HUES48 (cell line): ENCODE results near the gene AOX1.

Source experiments
- H3K27ac ChIP-seq: one replicate; pipeline ENCODE4 v1.7.0; 2013; ENCODE audit warnings: low read depth, low read length, inconsistent platforms
- H3K27me3 ChIP-seq: 2 replicates; pipeline ENCODE4 v1.6.1; 2013; ENCODE audit warnings: mild to moderate bottlenecking, low read length; ENCODE audit not compliant: control insufficient read depth, insufficient read depth
- H3K36me3 ChIP-seq: 2 replicates; pipeline ENCODE4 v1.6.1; 2013; ENCODE audit warnings: low read length; ENCODE audit not compliant: control insufficient read depth, insufficient read depth
- H3K4me1 ChIP-seq: 2 replicates; pipeline ENCODE4 v1.6.1; 2013; ENCODE audit warnings: mild to moderate bottlenecking, low read length; ENCODE audit not compliant: control insufficient read depth, insufficient read depth
- H3K4me3 ChIP-seq: 2 replicates; pipeline ENCODE4 v1.5.1; 2013; ENCODE audit warnings: mild to moderate bottlenecking, low read depth, low read length
- H3K9ac ChIP-seq: 2 replicates; pipeline ENCODE4 v1.6.1; 2013; ENCODE audit warnings: mild to moderate bottlenecking, low read depth, low read length, moderate library complexity
- H3K9me3 ChIP-seq: 2 replicates; pipeline ENCODE4 v1.6.1; 2013; ENCODE audit warnings: low read length; ENCODE audit not compliant: control insufficient read depth, insufficient read depth

Gene AOX1

GRCh38 chr2:200587007-200587616 lies 1.3 kb downstream of the AOX1 start:
- H3K4me3 ChIP-seq, result peak overlapping the region; percentile 69; the same call in 1 of the 2 replicates
- 0 out of 2 replicates have a peak, but pooled peaks cover 7% of the 10 kb centered on the region for H3K4me1 ChIP-seq
- no peaks in the 10 kb centered on the region for H3K9me3 ChIP-seq
- H3K27me3 ChIP-seq, result peaks cover 16% of the 10 kb centered on the region
- H3K9ac ChIP-seq, result no peak overlapping the region
- H3K36me3 ChIP-seq, result no peaks in the 10 kb centered on the region
- no peak overlapping the region for H3K27ac ChIP-seq

GRCh38 chr2:200588076-200588678 lies 2.4 kb downstream of the AOX1 start:
- Histone ChIP-seq H3K4me1 (0 out of 2 replicates have a peak, but pooled peaks cover 7% of the 10 kb centered on the region), H3K27me3 (peaks cover 16% of the 10 kb centered on the region), H3K9me3 (no peaks in the 10 kb centered on the region), H3K9ac (no peak overlapping the region), H3K27ac (no peak overlapping the region), H3K4me3 (no peak overlapping the region), H3K36me3 (no peaks in the 10 kb centered on the region)

- H3K27me3 ChIP-seq, result peaks cover 16% of the 10 kb centered on the region
- H3K4me3 ChIP-seq, result no peak overlapping the region
- H3K27ac ChIP-seq, result no peak overlapping the region
- H3K36me3 ChIP-seq, result no peaks in the 10 kb centered on the region
- H3K9me3 ChIP-seq, result no peaks in the 10 kb centered on the region
- no peak overlapping the region for H3K9ac ChIP-seq
- H3K4me1 ChIP-seq, result 0 out of 2 replicates have a peak, but pooled peaks cover 6% of the 10 kb centered on the region
Observed at GRCh38 chr2:200590090-200590489, 4.3 kb downstream of the AOX1 start.

DNA sequence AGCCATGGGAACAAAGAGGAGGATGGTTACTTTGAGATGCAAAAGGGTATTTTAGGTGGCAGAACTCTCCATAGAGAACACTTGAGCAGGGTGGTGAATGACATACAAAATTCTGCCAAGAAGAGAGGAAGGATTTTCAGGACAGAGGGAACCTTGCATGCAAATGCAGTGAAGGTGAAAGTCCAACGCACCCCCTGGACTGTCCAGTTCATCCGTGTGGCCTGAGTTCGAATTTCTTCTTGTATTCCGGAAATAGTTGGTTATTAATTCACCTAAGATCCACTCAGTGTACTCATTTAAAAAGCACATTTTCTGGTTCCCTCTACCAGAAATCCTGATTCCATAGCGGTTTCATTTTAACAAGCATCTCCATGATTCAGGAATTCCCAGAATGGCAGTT lies 5.5 kb downstream of the AOX1 start:
- Histone ChIP-seq H3K36me3 (no peaks in the 10 kb centered on the region), H3K9ac (no peak overlapping the region), H3K27me3 (peaks cover 16% of the 10 kb centered on the region), H3K4me1 (no peaks in the 10 kb centered on the region), H3K4me3 (no peak overlapping the region), H3K27ac (no peak overlapping the region), H3K9me3 (no peaks in the 10 kb centered on the region)

DNA sequence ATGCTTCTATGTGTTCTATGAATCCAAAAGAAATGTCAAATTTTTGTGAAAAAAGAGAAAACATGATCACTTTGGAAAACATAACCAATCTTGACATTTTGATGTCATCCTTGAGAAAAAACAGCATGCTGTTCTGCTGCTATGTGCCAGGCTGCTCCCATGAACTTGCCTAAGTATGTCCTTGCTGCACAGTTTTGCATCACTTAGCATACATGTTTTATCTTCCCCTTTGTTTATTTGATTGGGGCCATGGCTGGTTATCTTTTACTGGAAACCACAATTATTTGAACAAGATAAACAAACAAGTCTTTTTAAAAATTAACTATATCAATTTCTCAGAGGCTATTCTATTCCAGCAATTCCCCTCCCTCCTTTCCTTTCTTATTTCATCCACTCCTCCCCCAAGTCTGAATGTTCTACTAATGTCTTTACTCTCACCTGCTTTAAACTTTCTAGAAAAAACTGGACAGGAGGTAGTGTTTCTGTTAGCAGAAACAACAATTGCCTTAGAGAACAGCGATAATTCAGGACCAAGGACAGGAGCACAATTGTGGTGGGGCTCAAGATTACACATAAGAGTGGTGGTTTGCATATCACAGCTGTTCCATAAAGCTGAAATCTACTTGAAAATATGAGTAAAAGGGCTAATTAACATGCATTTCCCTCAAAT lies 6.7 kb downstream of the AOX1 start:
- Histone ChIP-seq H3K27me3 (0 out of 2 replicates have a peak, but pooled peaks cover 4% of the 10 kb centered on the region), H3K9ac (no peak overlapping the region), H3K4me3 (no peak overlapping the region), H3K27ac (no peak overlapping the region), H3K4me1 (no peaks in the 10 kb centered on the region), H3K9me3 (no peaks in the 10 kb centered on the region), H3K36me3 (no peaks in the 10 kb centered on the region)

GRCh38 chr2:200593905-200594304 lies 8.1 kb downstream of the AOX1 start:
- H3K9me3 ChIP-seq, result no peaks in the 10 kb centered on the region
- H3K4me1 ChIP-seq, result no peaks in the 10 kb centered on the region
- no peaks in the 10 kb centered on the region for H3K27me3 ChIP-seq
- H3K36me3 ChIP-seq, result no peaks in the 10 kb centered on the region
- H3K27ac ChIP-seq, result no peak overlapping the region
- no peak overlapping the region for H3K9ac ChIP-seq
- H3K4me3 ChIP-seq, result no peak overlapping the region

- H3K9ac ChIP-seq, result no peak overlapping the region
- H3K27ac ChIP-seq, result no peak overlapping the region
- no peaks in the 10 kb centered on the region for H3K27me3 ChIP-seq
- H3K36me3 ChIP-seq, result no peaks in the 10 kb centered on the region
- no peaks in the 10 kb centered on the region for H3K4me1 ChIP-seq
- H3K4me3 ChIP-seq, result no peak overlapping the region
- H3K9me3 ChIP-seq, result no peaks in the 10 kb centered on the region
Observed at GRCh38 chr2:200595913-200596312, 10.1 kb downstream of the AOX1 start.

DNA sequence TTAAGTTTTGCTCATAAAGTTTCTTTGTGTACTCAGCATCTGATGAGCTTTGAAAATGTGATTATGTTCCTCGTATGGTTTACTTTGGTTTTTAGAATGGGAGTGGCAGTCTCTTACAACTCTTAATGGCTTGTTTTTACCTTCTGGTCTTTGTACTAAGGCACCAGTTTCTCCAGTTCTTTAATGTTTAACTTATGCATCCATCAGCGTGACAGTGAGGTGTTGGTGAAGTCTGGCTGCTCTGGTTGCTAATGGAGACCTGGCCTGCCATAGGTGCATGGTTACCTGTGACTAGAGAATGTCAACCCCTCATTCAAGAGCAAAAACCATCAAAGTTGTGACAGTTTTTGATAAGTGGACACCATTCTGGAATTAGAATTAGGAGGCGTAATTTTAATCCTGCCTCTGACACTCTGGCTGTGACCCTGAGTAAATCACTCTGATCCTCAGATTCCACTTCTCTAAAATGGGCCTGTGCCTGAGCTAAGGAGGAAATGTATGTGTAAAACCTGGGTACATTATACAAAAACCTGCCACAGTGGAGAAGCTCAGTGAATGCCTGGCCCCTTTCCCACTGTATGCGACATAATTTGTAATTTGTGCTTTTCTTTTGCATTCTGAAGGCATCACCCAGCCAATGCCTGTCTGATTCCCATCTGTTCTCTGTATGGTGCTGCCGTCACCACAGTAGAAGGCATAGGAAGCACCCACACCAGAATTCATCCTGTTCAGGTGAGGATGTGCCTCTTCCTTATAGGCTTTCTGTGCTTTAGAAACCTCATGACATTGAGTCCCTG lies 11.2 kb downstream of the AOX1 start:
- H3K4me3 ChIP-seq, result no peak overlapping the region
- H3K36me3 ChIP-seq, result no peaks in the 10 kb centered on the region
- no peaks in the 10 kb centered on the region for H3K9me3 ChIP-seq
- H3K27me3 ChIP-seq, result no peaks in the 10 kb centered on the region
- H3K9ac ChIP-seq, result no peak overlapping the region
- H3K27ac ChIP-seq, result no peak overlapping the region
- H3K4me1 ChIP-seq, result no peaks in the 10 kb centered on the region

DNA sequence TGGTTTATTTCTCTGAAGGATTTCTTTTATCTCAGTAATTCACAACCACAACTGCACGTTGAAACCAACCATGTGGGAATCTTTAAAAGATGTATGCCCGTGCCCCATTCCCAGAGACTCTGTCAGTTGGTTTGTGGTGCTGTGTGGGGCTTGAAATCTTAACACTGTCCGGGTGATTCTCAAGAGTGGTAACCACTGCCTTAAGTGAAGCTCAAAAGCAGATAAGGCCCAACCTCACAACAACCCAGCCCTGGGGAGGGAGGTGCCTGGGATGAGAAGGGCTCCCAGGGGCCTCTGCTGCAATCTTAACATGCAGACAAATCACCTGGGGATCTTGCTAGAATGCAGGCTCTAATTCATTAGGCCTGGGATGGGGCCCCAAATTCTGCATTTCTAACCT lies 13.4 kb downstream of the AOX1 start:
- Histone ChIP-seq H3K4me1 (no peaks in the 10 kb centered on the region), H3K4me3 (no peak overlapping the region), H3K36me3 (no peaks in the 10 kb centered on the region), H3K27ac (no peak overlapping the region), H3K27me3 (no peaks in the 10 kb centered on the region), H3K9ac (no peak overlapping the region), H3K9me3 (no peaks in the 10 kb centered on the region)

DNA sequence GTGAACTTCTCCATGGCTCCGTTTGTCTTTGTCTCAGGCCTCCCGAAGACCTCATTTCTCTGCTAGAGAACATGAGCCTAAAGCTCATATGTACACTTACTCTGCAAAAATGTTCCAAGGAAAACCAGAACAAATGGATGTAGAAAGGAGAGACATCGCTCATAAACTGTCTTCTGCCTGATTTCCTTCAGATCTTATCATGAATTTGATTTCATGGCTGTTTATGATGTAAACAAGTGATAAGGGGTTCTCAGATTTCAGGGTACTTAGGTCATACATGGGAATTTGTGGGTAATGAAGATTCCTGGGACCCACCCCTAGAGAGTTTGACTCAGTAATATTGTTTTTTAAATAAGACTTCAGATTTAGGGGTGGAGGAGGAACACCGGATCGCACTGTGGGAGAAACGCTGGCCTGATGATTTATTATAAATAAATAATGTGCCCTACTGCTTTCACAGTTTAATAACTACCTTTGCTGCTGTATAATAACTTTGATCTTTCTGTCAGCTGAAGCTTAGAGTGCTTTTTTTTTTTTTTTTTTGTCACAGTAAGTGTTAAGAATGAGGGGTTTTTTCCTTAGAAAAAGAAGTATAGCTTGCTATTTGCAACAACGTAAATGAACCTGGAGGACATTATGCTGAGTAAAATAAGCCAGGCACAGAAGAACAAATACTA lies 14.9 kb downstream of the AOX1 start:
- Histone ChIP-seq H3K4me3 (no peak overlapping the region), H3K9me3 (no peaks in the 10 kb centered on the region), H3K27ac (no peak overlapping the region), H3K9ac (no peak overlapping the region), H3K27me3 (no peaks in the 10 kb centered on the region), H3K4me1 (no peaks in the 10 kb centered on the region), H3K36me3 (no peaks in the 10 kb centered on the region)
